Raji (cell line): Measurements from ENCODE around the gene CCR5AS.

Experiments
- POLR2A ChIP-seq: IDR thresholded peaks from 2 replicates; pipeline ENCODE4 v1.6.1; 2011; ENCODE audit warnings: low read depth, low read length, control low read depth; ENCODE audit not compliant: insufficient read depth

CCR5AS gene

DNA sequence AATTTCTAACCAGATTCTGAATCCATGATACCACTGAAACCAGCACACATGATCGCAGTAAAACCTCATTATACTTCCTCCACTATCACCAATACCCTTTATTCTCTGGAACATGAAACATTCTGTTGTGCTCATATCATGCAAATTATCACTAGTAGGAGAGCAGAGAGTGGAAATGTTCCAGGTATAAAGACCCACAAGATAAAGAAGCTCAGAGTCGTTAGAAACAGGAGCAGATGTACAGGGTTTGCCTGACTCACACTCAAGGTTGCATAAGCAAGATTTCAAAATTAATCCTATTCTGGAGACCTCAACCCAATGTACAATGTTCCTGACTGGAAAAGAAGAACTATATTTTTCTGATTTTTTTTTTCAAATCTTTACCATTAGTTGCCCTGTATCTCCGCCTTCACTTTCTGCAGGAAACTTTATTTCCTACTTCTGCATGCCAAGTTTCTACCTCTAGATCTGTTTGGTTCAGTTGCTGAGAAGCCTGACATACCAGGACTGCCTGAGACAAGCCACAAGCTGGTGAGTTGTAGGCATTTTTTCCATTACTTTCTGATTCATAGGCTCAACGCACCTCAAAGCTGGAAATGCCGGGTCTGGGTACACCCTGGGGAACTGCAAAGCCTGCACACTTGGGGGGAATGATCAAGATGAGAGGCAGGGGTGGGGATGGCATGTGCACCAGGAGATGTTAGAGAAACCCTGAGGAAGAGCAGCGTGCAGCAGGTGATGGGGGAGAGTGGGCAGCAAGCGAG, 53.0 kb downstream of the CCR5AS start, which contains the start of gene CCR2:
Gene CCR2 (plus strand): TSS at position 465 of the 764 bp plus-strand sequence. CDS start 3,417 bp downstream, outside the sequence.
- TF ChIP-seq POLR2A: no peak

DNA sequence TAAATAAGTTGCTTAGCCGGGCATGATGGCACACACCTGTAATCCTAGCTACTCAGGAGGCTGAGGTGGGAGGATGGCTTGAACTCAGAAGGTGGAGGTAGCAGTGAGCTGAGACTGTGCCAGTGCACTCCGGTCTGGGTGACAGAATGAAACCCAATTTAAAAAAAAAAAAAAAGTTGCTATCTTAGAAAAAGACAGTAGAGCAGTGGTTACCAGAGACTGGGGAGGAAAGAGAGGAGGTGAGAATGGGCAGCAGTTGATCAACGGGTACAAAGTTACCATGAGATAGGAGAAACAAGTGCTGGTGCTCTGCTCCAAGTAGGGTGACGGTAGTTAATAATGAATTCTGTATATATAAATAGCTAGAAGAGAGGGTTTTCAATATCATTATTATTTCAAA, 53.8 kb downstream of the CCR5AS start:
- TF ChIP-seq POLR2A: no peak

DNA sequence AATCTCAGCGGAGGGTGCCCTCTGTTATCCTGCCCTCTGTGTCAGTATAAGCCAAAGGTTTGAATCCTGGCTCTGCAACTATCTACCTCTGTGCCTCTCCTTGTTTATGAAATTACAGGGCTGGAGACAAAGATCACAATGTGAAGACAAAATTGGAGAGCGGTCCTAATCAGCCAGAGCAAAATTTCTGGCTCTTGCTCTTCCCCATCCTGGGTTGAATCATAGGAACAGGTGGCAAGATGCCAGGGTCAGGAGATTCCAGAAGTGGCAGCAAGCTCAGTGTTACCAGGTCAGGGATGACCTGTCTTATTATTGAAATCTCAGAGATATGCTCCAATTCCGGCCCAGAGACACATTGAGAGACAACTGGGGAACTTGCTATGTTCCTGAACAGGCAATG, 55.2 kb downstream of the CCR5AS start:
- TF ChIP-seq POLR2A: no peak

DNA sequence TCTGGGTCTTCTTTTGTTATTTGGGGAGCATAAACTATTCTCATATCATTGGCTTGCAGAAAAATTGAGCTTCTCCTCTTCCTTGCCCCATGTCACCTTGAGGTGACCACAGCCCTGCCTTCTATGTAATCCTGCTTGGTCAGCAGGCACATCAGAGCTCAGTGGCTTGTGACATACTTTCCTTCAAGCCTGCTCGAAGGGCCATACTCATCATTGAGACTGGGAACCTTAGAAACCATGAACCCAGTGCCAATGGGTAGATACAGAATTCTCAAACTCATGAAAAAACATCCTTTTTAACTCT, 56.7 kb downstream of the CCR5AS start:
- TF ChIP-seq POLR2A: no peak

- no peak for TF ChIP-seq POLR2A
These were observed 57.2 kb downstream of the CCR5AS start for GRCh38 chr3:46349484-46350261.

DNA sequence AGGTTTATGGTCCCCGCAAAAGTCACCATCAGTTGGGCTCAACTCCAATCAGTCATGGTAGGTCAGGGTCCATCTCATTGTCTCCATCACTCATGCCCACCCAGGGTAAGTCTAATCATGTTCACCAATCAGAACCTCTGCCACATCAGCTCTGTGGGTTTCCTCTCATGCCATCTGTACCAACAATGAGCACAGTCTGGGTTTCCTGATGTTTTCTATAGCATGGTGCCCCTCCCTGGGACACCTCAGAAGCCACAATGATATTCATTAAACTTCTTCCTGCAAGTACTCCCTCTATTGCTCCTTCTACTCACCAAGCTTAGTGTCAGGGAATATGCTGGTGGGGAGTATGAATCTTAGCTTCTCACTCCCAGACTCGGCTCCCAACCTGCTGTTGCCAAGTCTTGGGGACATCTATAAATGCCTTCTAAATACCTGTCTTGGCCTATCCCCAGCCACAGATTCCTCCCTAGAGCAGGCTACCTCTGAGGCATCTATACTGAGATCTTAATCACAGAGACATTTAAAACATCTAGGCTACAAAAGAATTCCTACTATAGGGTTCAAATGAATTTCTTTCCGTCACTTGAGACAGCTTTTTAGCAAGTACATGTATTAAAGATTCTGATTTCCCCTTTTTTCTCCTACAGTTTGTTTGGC, 57.9 kb downstream of the CCR5AS start:
- no peak for TF ChIP-seq POLR2A

- no peak for TF ChIP-seq POLR2A
These were observed 62.4 kb downstream of the CCR5AS start for GRCh38 chr3:46344476-46344875.

- TF ChIP-seq POLR2A: no peak
These were observed 68.0 kb downstream of the CCR5AS start for GRCh38 chr3:46338840-46339239.

DNA sequence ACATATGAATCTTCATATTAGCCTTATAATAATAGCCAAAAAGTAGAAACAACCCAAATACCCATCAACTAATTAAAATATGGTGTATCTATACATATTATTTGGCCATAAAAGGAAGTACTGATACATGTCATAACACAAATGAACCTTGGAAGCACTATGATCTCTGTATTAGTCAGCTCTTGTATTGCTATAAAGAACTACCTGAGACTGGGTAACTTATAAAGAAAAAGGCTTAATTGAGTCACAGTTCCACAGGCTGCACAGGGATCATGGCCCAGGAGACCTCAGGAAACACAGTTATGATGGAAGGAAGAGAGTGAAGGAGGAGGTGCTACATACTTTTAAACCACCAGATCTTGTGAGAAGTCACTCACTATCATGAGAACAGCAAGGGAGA, 69.0 kb downstream of the CCR5AS start:
- TF ChIP-seq POLR2A: no peak

- TF ChIP-seq POLR2A: no peak
These were observed 71.3 kb downstream of the CCR5AS start for GRCh38 chr3:46335541-46335940.

- TF ChIP-seq POLR2A: no peak
These were observed 72.0 kb downstream of the CCR5AS start for GRCh38 chr3:46334741-46335478.

GRCh38 chr3:46325645-46326300, 81.1 kb downstream of the CCR5AS start:
- no peak for TF ChIP-seq POLR2A

- TF ChIP-seq POLR2A: no peak
These were observed 82.8 kb downstream of the CCR5AS start for GRCh38 chr3:46324036-46324435.

DNA sequence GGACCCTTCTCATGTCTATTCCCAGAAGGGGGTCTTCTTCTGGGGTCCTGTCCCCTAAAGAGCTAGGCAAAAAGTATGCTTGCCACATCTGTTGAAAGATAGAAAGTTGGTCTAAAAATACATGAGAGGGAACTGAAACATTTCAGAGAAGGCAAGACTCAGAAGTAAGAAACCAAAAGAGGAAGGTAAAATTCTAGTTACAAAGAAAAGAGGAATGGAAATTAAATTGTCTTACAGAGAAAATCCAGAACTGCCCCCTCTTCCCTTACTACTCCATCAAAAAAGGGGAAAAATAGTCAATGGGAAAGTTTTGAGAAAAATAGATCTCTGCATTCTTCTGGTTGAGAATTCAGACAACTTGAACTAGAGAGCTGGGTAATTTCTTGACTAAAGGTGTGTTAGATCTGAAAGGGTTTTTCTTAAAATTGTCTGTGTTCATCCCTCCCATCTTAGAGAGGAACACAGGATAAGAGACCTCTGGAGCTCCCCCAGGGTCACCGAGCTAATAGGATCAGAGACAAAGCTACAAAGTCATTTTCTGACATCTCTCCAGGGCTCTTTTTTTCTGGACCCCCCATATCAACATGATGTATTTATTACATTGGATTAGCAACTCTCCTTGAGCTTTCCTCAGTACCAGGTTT, 85.3 kb downstream of the CCR5AS start:
- no peak for TF ChIP-seq POLR2A
